HFFc6 (cell line): ENCODE measurements around the gene RPL37A. TPM values are rescaled to one million over a fixed set of nuclear protein-coding genes. Genes with fewer than 3 reads are reported as not detected.

Experiments used
- DNase-seq: peaks from one replicate; pipeline ENCODE4 v3.0.0-alpha.2; 2018
- H3K27ac Mint-ChIP-seq: 2 replicates; pipeline ENCODE4 v1.8.0; 2020; ENCODE audit warnings: mild to moderate bottlenecking, mixed read lengths
- H3K27me3 Mint-ChIP-seq: 2 replicates; pipeline ENCODE4 v1.8.0; 2021; ENCODE audit warnings: mild to moderate bottlenecking, moderate library complexity, mixed read lengths; ENCODE audit not compliant: insufficient read depth
- H3K36me3 Mint-ChIP-seq: 2 replicates; pipeline ENCODE4 v1.8.0; 2021; ENCODE audit warnings: low read depth, mixed read lengths
- H3K4me1 Mint-ChIP-seq: 2 replicates; pipeline ENCODE4 v1.8.0; 2020; ENCODE audit warnings: low read depth, mixed read lengths
- H3K4me3 Mint-ChIP-seq: 2 replicates; pipeline ENCODE4 v1.8.0; 2020; ENCODE audit warnings: mild to moderate bottlenecking, moderate library complexity, mixed read lengths
- H3K9me3 Mint-ChIP-seq: 2 replicates; pipeline ENCODE4 v1.8.0; 2020; ENCODE audit warnings: mild to moderate bottlenecking, mixed read lengths
- CTCF ChIP-seq: fragments of 200-600 bp; sonication (generic); IDR thresholded peaks from 2 replicates; pipeline ENCODE4 v1.5.0; 2021; ENCODE audit warnings: antibody characterized with exemption, mild to moderate bottlenecking
- total RNA-seq, 6 experiments: library from RNA; stranded (reverse); fragmentation: NEBNext Ultra II Directional; extraction: Animal tissue kit (Norgen Biotek cat#: 25700); gene quantifications; 2 replicates in 1 of 6; 3 replicates in 5 of 6; pipeline ENCODE4 v1.2.3, GENCODE V29; 2021

Gene RPL37A
- total RNA-seq, 6 experiments from 2014 or later, result 1,992 to 3,122 (median 2,808) TPM

- TF ChIP-seq CTCF, result no peak
- Mint-ChIP-seq H3K4me1 (no peaks in the 10 kb centered on the region; the same call in 1 of the 2 replicates), H3K27ac (no peak overlapping the region), H3K27me3 (peaks cover 4% of the 10 kb centered on the region), H3K36me3 (no peaks in the 10 kb centered on the region), H3K4me3 (no peak overlapping the region), H3K9me3 (no peaks in the 10 kb centered on the region)
- DNase-seq, result no peak
Observed at GRCh38 chr2:216527600-216527999, 29.0 kb downstream of the RPL37A start.

- no peak overlapping the region for H3K4me3 Mint-ChIP-seq
- no peak overlapping the region for H3K27ac Mint-ChIP-seq
Observed at GRCh38 chr2:216532562-216532961, 33.9 kb downstream of the RPL37A start.

GRCh38 chr2:216533609-216534008 is 35.0 kb downstream of the RPL37A start:
- no peak overlapping the region; the same call in 1 of the 2 replicates for H3K27ac Mint-ChIP-seq
- no peaks in the 10 kb centered on the region for H3K36me3 Mint-ChIP-seq
- TF ChIP-seq CTCF, result no peak
- H3K9me3 Mint-ChIP-seq, result no peaks in the 10 kb centered on the region
- peaks cover 50% of the 10 kb centered on the region for H3K4me1 Mint-ChIP-seq
- DNase-seq, result no peak
- peaks cover 4% of the 10 kb centered on the region; the same call in 1 of the 2 replicates for H3K27me3 Mint-ChIP-seq
- no peak overlapping the region for H3K4me3 Mint-ChIP-seq

More at GRCh38 chr2:216532562-216532961, 33.9 kb downstream of the RPL37A start:
- H3K9me3 Mint-ChIP-seq, result no peaks in the 10 kb centered on the region
- H3K4me1 Mint-ChIP-seq, result peaks cover 41% of the 10 kb centered on the region
- H3K27me3 Mint-ChIP-seq, result no peaks in the 10 kb centered on the region; the same call in 1 of the 2 replicates
- no peak for TF ChIP-seq CTCF
- H3K36me3 Mint-ChIP-seq, result no peaks in the 10 kb centered on the region
- DNase-seq, result no peak

GRCh38 chr2:216534809-216535208 is 36.2 kb downstream of the RPL37A start:
- peaks cover 58% of the 10 kb centered on the region for H3K4me1 Mint-ChIP-seq
- no peak for DNase-seq
- H3K36me3 Mint-ChIP-seq, result no peaks in the 10 kb centered on the region
- no peaks in the 10 kb centered on the region for H3K9me3 Mint-ChIP-seq
- H3K4me3 Mint-ChIP-seq, result peak overlapping the region; percentile 64; the same call in 1 of the 2 replicates
- TF ChIP-seq CTCF, result no peak
- peaks cover 4% of the 10 kb centered on the region; the same call in 1 of the 2 replicates for H3K27me3 Mint-ChIP-seq
- H3K27ac Mint-ChIP-seq, result peak overlapping the region; percentile 82

- Mint-ChIP-seq H3K4me3 (peak overlapping the region; percentile 64), H3K36me3 (no peaks in the 10 kb centered on the region), H3K27ac (peak overlapping the region; percentile 82), H3K27me3 (peaks cover 4% of the 10 kb centered on the region; the same call in 1 of the 2 replicates), H3K9me3 (no peaks in the 10 kb centered on the region), H3K4me1 (peaks cover 65% of the 10 kb centered on the region)
- DNase-seq, result peak; percentile 88
- TF ChIP-seq CTCF, result no peak
Observed at GRCh38 chr2:216535454-216535995, 36.9 kb downstream of the RPL37A start.
